Esophagus squamous epithelium (tissue), 4 donors: ENCODE data around the gene MUS81.

Experiments used
- POLR2A ChIP-seq, 4 donors: fragments of 450-650 bp; IDR thresholded peaks; one replicate each; pipeline ENCODE4 v1.6.1; 2017; ENCODE audit warnings: antibody characterized with exemption in 4 of 4, mild to moderate bottlenecking in 4 of 4, moderate library complexity in 3 of 4
- TF ChIP-seq, protein P1 (sequence below), 6 experiments: fragments of 450-650 bp in 4 of 6; fragments of 200-600 bp in 2 of 6; sonication (generic) in 2 of 6; IDR thresholded peaks; one replicate each; pipeline ENCODE4 v1.5.1; 2016 to 2019; ENCODE audit warnings: antibody characterized with exemption in 6 of 6, mild to moderate bottlenecking in 4 of 6, moderate library complexity in 4 of 6

DNA sequence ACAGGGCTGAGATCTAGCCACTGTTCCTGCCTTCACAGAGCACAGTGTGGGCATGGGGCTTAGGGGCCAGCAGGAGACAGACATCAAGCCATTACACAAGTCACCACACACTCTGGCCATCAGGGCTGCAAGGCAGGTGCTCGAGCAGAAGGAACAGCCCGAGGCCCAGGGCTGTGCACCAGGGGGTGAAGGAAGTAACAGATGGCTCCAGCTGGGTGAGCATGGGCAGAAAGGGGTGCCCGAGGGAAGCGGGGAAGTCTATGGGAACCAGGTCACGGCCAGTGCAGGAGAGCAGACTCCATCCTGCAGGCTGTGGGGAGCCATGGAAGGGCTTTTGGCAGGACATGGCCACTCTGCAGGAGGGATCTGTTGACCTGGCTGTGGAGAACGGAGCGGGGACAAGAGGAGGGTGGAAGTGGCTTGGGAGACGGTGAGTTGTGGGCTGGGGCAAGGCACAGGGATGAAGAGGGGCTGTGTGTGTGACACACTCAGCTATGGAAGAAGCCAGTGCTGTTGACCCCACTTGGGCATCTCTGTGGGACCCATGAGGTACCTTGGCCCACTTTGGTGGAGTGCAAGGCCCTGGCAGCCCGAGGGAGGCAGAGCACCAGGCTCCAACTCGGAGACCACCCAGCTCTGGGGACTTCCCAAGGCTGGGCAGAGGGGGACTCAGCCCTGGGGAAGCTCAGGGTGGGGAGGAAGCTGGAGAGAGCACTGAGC, 55.0 kb downstream of the MUS81 start:
- no peak for TF ChIP-seq POLR2A (IDR thresholded peaks at IDR 0.05)
- TF ChIP-seq, protein P1, sequence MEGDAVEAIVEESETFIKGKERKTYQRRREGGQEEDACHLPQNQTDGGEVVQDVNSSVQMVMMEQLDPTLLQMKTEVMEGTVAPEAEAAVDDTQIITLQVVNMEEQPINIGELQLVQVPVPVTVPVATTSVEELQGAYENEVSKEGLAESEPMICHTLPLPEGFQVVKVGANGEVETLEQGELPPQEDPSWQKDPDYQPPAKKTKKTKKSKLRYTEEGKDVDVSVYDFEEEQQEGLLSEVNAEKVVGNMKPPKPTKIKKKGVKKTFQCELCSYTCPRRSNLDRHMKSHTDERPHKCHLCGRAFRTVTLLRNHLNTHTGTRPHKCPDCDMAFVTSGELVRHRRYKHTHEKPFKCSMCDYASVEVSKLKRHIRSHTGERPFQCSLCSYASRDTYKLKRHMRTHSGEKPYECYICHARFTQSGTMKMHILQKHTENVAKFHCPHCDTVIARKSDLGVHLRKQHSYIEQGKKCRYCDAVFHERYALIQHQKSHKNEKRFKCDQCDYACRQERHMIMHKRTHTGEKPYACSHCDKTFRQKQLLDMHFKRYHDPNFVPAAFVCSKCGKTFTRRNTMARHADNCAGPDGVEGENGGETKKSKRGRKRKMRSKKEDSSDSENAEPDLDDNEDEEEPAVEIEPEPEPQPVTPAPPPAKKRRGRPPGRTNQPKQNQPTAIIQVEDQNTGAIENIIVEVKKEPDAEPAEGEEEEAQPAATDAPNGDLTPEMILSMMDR (IDR thresholded peaks at IDR 0.05) = no peak
